Measurements from ENCODE around the gene PHYHD1. TPM values are rescaled to one million over a fixed set of nuclear protein-coding genes. Genes with fewer than 3 reads are reported as not detected.

The PHYHD1 gene
- total RNA-seq, 6 donors from 2014 or later = 27.6 to 286 (median 57.7) TPM

DNA sequence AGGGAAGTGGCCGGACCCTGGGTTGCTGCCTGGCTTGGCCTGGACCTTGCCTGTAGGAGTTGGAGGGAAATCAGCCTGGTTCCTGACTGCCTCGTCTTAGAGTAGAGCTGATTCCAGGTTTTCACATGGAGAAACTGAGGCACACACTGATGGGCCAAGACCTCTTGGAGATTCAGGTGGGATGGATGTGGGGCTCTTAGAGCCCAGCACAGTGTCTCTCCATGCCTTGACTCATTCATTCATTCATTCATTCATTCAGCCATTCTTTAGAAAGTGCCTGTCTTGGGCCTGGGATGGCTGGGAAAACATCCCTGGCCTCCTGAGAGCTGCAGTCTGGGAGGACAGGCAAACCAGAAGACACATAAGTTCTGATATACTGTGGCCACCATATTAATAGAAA is 36.6 kb upstream of the PHYHD1 start:
- H3K4me3 ChIP-seq = peak overlapping the region in 2 of 4 donors; percentile 96

GRCh38 chr9:128885376-128885775 is 35.4 kb upstream of the PHYHD1 start:
- Histone ChIP-seq H3K27me3 (no peaks in the 10 kb centered on the region), H3K9me3 (no peaks in the 10 kb centered on the region), H3K36me3 (peaks cover 5 to 55% (median 32%) of the 10 kb centered on the region in 4 donors), H3K4me1 (peaks cover 52 to 73% (median 62%) of the 10 kb centered on the region in 4 donors), H3K27ac (peak overlapping the region; percentile 19 to 99 (median 97)), H3K4me3 (peak overlapping the region in 1 of 4 donors; percentile 96)
- DNase-seq (no peak), ATAC-seq (ENCODE audit: low FRiP score in 2 of 2) (no peak)
- no peak for TF ChIP-seq CTCF (IDR thresholded peaks at IDR 0.05)
- no peak for TF ChIP-seq POLR2AphosphoS5 (IDR thresholded peaks at IDR 0.05)
- TF ChIP-seq POLR2A (IDR thresholded peaks at IDR 0.05) = no peak
- TF ChIP-seq EP300 (IDR thresholded peaks at IDR 0.05) = no peak
- 80 to 94% methylated on average over 8 of the region's 8 CpGs for WGBS, 2 donors

More for the DNA sequence above, 36.6 kb upstream of the PHYHD1 start:
- DNase-seq = no peak
- WGBS, 2 donors = 76 to 94% methylated on average over 2 of the region's 2 CpGs
- no peaks in the 10 kb centered on the region for H3K9me3 ChIP-seq
- H3K27me3 ChIP-seq = no peaks in the 10 kb centered on the region
- ATAC-seq (ENCODE audit: low FRiP score in 2 of 2) = no peak
- TF ChIP-seq POLR2AphosphoS5 (IDR thresholded peaks at IDR 0.05) = no peak
- TF ChIP-seq POLR2A (IDR thresholded peaks at IDR 0.05) = no peak
- H3K4me1 ChIP-seq = peaks cover 55 to 78% (median 59%) of the 10 kb centered on the region in 4 donors
- peaks cover 2 to 44% (median 26%) of the 10 kb centered on the region in 4 donors for H3K36me3 ChIP-seq
- peak overlapping the region; percentile 93 to 99 (median 97) for H3K27ac ChIP-seq

GRCh38 chr9:128885798-128886197 is 35.0 kb upstream of the PHYHD1 start:
- no peaks in the 10 kb centered on the region for H3K27me3 ChIP-seq
- DNase-seq (no peak), ATAC-seq (ENCODE audit: low FRiP score in 2 of 2) (no peak)
- H3K9me3 ChIP-seq = no peaks in the 10 kb centered on the region
- H3K4me3 ChIP-seq = peak overlapping the region in 1 of 4 donors; percentile 96
- H3K36me3 ChIP-seq = peaks cover 5 to 59% (median 34%) of the 10 kb centered on the region in 4 donors
- peaks cover 48 to 69% (median 62%) of the 10 kb centered on the region in 4 donors for H3K4me1 ChIP-seq
- TF ChIP-seq POLR2A (IDR thresholded peaks at IDR 0.05) (no peak), EP300 (IDR thresholded peaks at IDR 0.05) (no peak), POLR2AphosphoS5 (IDR thresholded peaks at IDR 0.05) (no peak), CTCF (IDR thresholded peaks at IDR 0.05) (no peak)
- 81 to 82% methylated on average over 4 to 15 of the region's 15 CpGs for WGBS, 2 donors
- H3K27ac ChIP-seq = peak overlapping the region; percentile 19 to 99 (median 97)

DNA sequence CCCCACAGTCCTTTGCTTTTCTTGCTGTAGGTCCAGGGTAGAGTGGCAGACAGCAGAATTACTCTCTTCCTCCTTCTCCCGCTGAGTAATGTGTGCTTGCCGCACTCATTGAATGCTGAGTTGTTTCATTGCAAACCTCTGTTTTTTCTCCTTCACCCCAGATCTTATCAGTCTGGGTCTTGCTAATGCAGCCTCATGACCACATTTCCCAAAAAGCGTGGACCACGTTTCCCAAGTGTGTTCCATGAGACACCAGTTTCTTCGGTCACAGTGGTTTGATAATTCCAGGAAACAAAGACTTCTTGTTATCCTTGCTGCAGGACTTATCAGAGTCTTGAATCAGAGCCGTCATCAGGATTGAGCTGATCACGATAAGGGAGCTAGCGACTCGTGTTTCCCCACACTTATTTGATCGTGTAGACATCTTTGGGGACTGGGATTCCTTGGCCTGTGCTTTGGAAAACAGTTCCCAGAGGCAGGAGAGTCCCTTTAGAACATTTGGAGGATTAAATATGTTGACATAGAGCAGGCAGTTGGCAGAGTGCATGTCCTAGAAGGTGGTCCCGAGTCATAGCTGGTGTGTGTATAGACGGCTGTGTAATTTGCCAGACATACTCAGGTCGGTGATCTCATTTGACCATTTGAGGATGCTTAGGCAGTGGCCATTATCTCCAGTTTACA is 34.4 kb upstream of the PHYHD1 start:
- ATAC-seq (ENCODE audit: low FRiP score in 2 of 2) (no peak), DNase-seq (no peak)
- Histone ChIP-seq H3K4me3 (peak overlapping the region in 1 of 4 donors; percentile 96), H3K27me3 (no peaks in the 10 kb centered on the region), H3K36me3 (peaks cover 5 to 59% (median 38%) of the 10 kb centered on the region in 4 donors), H3K4me1 (peaks cover 46 to 69% (median 61%) of the 10 kb centered on the region in 4 donors), H3K9me3 (no peaks in the 10 kb centered on the region), H3K27ac (peak overlapping the region; percentile 19 to 99 (median 97))
- no peak for TF ChIP-seq CTCF (IDR thresholded peaks at IDR 0.05)
- TF ChIP-seq EP300 (IDR thresholded peaks at IDR 0.05) = peak in 2 of 4 donors; percentile 28 to 48
- no peak for TF ChIP-seq POLR2A (IDR thresholded peaks at IDR 0.05)
- TF ChIP-seq POLR2AphosphoS5 (IDR thresholded peaks at IDR 0.05) = peak in 1 of 2 donors; percentile 41
- 63 to 67% methylated on average over 13 of the region's 13 CpGs for WGBS, 2 donors

GRCh38 chr9:128887049-128887448 is 33.7 kb upstream of the PHYHD1 start:
- TF ChIP-seq POLR2A (IDR thresholded peaks at IDR 0.05) (no peak), POLR2AphosphoS5 (IDR thresholded peaks at IDR 0.05) (no peak), EP300 (IDR thresholded peaks at IDR 0.05) (no peak), CTCF (IDR thresholded peaks at IDR 0.05) (no peak)
- H3K4me3 ChIP-seq = no peak overlapping the region
- WGBS, 2 donors = 92 to 96% methylated on average over 3 of the region's 3 CpGs
- H3K27ac ChIP-seq = peak overlapping the region in 3 of 4 donors; percentile 35 to 99 (median 80)
- no peaks in the 10 kb centered on the region for H3K27me3 ChIP-seq
- H3K36me3 ChIP-seq = peaks cover 5 to 63% (median 41%) of the 10 kb centered on the region in 4 donors
- ATAC-seq (ENCODE audit: low FRiP score in 2 of 2) (no peak), DNase-seq (no peak)
- no peaks in the 10 kb centered on the region for H3K9me3 ChIP-seq
- peaks cover 52 to 76% (median 67%) of the 10 kb centered on the region in 4 donors for H3K4me1 ChIP-seq
